Duodenal mucosa (tissue), 2 donors: ENCODE data around the gene WDR17.

Experiments
- H3K27ac ChIP-seq: one replicate; pipeline ENCODE4 v1.7.0; 2013; ENCODE audit warnings: low read depth, low read length
- H3K27me3 ChIP-seq, 2 donors: one replicate each; pipeline ENCODE4 v1.7.0; 2013; ENCODE audit warnings: low read length in 2 of 2, control low read depth in 1 of 2; ENCODE audit not compliant: insufficient read depth in 2 of 2, control insufficient read depth in 1 of 2
- H3K36me3 ChIP-seq, 2 donors: one replicate each; pipeline ENCODE4 v1.7.0; 2013; ENCODE audit warnings: low read length in 2 of 2, control low read depth in 1 of 2; ENCODE audit not compliant: insufficient read depth in 2 of 2, control insufficient read depth in 1 of 2
- H3K4me1 ChIP-seq, 2 donors: one replicate each; pipeline ENCODE4 v1.7.0; 2013; ENCODE audit warnings: low read length in 2 of 2, control low read depth in 1 of 2; ENCODE audit not compliant: insufficient read depth in 2 of 2, control insufficient read depth in 1 of 2
- H3K4me3 ChIP-seq, 2 donors: one replicate each; pipeline ENCODE4 v1.7.0; 2013; ENCODE audit warnings: low read length in 2 of 2, low read depth in 1 of 2
- H3K9ac ChIP-seq, 2 donors: one replicate each; pipeline ENCODE4 v1.7.0; 2013; ENCODE audit warnings: low read length in 2 of 2, low read depth in 1 of 2
- H3K9me3 ChIP-seq, 2 donors: one replicate each; pipeline ENCODE4 v1.7.0; 2013; ENCODE audit warnings: low read length in 2 of 2, control low read depth in 1 of 2; ENCODE audit not compliant: control insufficient read depth in 1 of 2

The WDR17 gene

GRCh38 chr4:176142253-176142652, 76.6 kb downstream of the WDR17 start:
- H3K27me3 ChIP-seq = no peaks in the 10 kb centered on the region
- H3K36me3 ChIP-seq = no peaks in the 10 kb centered on the region
- H3K4me1 ChIP-seq = no peaks in the 10 kb centered on the region
- H3K9ac ChIP-seq = no peak overlapping the region
- no peak overlapping the region for H3K4me3 ChIP-seq
- H3K9me3 ChIP-seq = no peaks in the 10 kb centered on the region
- H3K27ac ChIP-seq = no peak overlapping the region

- no peak overlapping the region for H3K4me3 ChIP-seq
- no peaks in the 10 kb centered on the region for H3K4me1 ChIP-seq
- no peaks in the 10 kb centered on the region for H3K27me3 ChIP-seq
- H3K36me3 ChIP-seq = no peaks in the 10 kb centered on the region
- no peak overlapping the region for H3K27ac ChIP-seq
- H3K9ac ChIP-seq = no peak overlapping the region
- no peaks in the 10 kb centered on the region for H3K9me3 ChIP-seq
Observed at GRCh38 chr4:176149680-176150355, 84.2 kb downstream of the WDR17 start.

GRCh38 chr4:176150356-176150682, 84.7 kb downstream of the WDR17 start:
- no peaks in the 10 kb centered on the region for H3K9me3 ChIP-seq
- H3K9ac ChIP-seq = no peak overlapping the region
- no peak overlapping the region for H3K27ac ChIP-seq
- no peaks in the 10 kb centered on the region for H3K36me3 ChIP-seq
- no peaks in the 10 kb centered on the region for H3K4me1 ChIP-seq
- no peaks in the 10 kb centered on the region for H3K27me3 ChIP-seq
- H3K4me3 ChIP-seq = no peak overlapping the region

GRCh38 chr4:176150704-176151103, 85.1 kb downstream of the WDR17 start:
- no peak overlapping the region for H3K27ac ChIP-seq
- no peak overlapping the region for H3K9ac ChIP-seq

GRCh38 chr4:176153124-176153523, 87.5 kb downstream of the WDR17 start:
- Histone ChIP-seq H3K27ac (no peak overlapping the region), H3K9me3 (no peaks in the 10 kb centered on the region), H3K9ac (no peak overlapping the region), H3K4me3 (no peak overlapping the region), H3K4me1 (no peaks in the 10 kb centered on the region), H3K27me3 (no peaks in the 10 kb centered on the region), H3K36me3 (no peaks in the 10 kb centered on the region)

More at GRCh38 chr4:176150704-176151103, 85.1 kb downstream of the WDR17 start:
- Histone ChIP-seq H3K27me3 (no peaks in the 10 kb centered on the region), H3K4me3 (no peak overlapping the region), H3K9me3 (no peaks in the 10 kb centered on the region), H3K36me3 (no peaks in the 10 kb centered on the region), H3K4me1 (no peaks in the 10 kb centered on the region)

GRCh38 chr4:176156656-176157055, 91.0 kb downstream of the WDR17 start:
- Histone ChIP-seq H3K4me3 (no peak overlapping the region), H3K4me1 (no peaks in the 10 kb centered on the region), H3K27ac (no peak overlapping the region), H3K27me3 (no peaks in the 10 kb centered on the region), H3K9ac (no peak overlapping the region), H3K36me3 (no peaks in the 10 kb centered on the region), H3K9me3 (no peaks in the 10 kb centered on the region)

GRCh38 chr4:176163041-176163440, 97.4 kb downstream of the WDR17 start:
- Histone ChIP-seq H3K27me3 (no peaks in the 10 kb centered on the region), H3K27ac (no peak overlapping the region), H3K4me1 (no peaks in the 10 kb centered on the region), H3K9ac (no peak overlapping the region), H3K9me3 (no peaks in the 10 kb centered on the region), H3K36me3 (no peaks in the 10 kb centered on the region), H3K4me3 (no peak overlapping the region)

GRCh38 chr4:176185051-176185450, 119.4 kb downstream of the WDR17 start:
- Histone ChIP-seq H3K4me3 (no peak overlapping the region), H3K36me3 (no peaks in the 10 kb centered on the region), H3K27me3 (no peaks in the 10 kb centered on the region), H3K9me3 (no peaks in the 10 kb centered on the region), H3K9ac (no peak overlapping the region), H3K27ac (no peak overlapping the region), H3K4me1 (no peaks in the 10 kb centered on the region)

GRCh38 chr4:176186067-176186466, 120.4 kb downstream of the WDR17 start:
- H3K27ac ChIP-seq = no peak overlapping the region
- H3K4me3 ChIP-seq = no peak overlapping the region
- H3K27me3 ChIP-seq = no peaks in the 10 kb centered on the region
- H3K4me1 ChIP-seq = no peaks in the 10 kb centered on the region
- no peaks in the 10 kb centered on the region for H3K36me3 ChIP-seq
- H3K9me3 ChIP-seq = no peaks in the 10 kb centered on the region
- no peak overlapping the region for H3K9ac ChIP-seq

- peaks cover 0 to 2% of the 10 kb centered on the region in 2 donors for H3K27me3 ChIP-seq
- no peak overlapping the region for H3K9ac ChIP-seq
- no peaks in the 10 kb centered on the region for H3K9me3 ChIP-seq
- H3K4me3 ChIP-seq = no peak overlapping the region
- H3K27ac ChIP-seq = no peak overlapping the region
- no peaks in the 10 kb centered on the region for H3K36me3 ChIP-seq
- H3K4me1 ChIP-seq = no peaks in the 10 kb centered on the region
Observed at GRCh38 chr4:176186671-176187395, 121.2 kb downstream of the WDR17 start.
